B cell (primary cell): ENCODE data around the gene HDGFL2.

ENCODE experiments used
- EZH2 ChIP-seq: IDR thresholded peaks from 2 replicates; pipeline ENCODE4 v1.6.1; 2012; ENCODE audit warnings: borderline replicate concordance, low read depth, mild to moderate bottlenecking, moderate library complexity, low read length; ENCODE audit not compliant: insufficient read depth, poor library complexity, severe bottlenecking
- TF ChIP-seq, protein P1 (sequence below): fragments of 200-600 bp; IDR thresholded peaks from one replicate; pipeline ENCODE4 v1.8.0; 2022; ENCODE audit warnings: antibody characterized with exemption, mild to moderate bottlenecking

GRCh38 chr19:4444765-4445741 is 27.0 kb upstream of the HDGFL2 start:
- no peak for TF ChIP-seq EZH2
- TF ChIP-seq, protein P1, sequence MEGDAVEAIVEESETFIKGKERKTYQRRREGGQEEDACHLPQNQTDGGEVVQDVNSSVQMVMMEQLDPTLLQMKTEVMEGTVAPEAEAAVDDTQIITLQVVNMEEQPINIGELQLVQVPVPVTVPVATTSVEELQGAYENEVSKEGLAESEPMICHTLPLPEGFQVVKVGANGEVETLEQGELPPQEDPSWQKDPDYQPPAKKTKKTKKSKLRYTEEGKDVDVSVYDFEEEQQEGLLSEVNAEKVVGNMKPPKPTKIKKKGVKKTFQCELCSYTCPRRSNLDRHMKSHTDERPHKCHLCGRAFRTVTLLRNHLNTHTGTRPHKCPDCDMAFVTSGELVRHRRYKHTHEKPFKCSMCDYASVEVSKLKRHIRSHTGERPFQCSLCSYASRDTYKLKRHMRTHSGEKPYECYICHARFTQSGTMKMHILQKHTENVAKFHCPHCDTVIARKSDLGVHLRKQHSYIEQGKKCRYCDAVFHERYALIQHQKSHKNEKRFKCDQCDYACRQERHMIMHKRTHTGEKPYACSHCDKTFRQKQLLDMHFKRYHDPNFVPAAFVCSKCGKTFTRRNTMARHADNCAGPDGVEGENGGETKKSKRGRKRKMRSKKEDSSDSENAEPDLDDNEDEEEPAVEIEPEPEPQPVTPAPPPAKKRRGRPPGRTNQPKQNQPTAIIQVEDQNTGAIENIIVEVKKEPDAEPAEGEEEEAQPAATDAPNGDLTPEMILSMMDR: no peak
